Adrenal gland (tissue), 5 donors: ENCODE data around the gene MAST4.

ENCODE experiments used
- CTCF ChIP-seq, 6 experiments: fragments of 450-650 bp in 4 of 6; fragments of 200-600 bp in 2 of 6; sonication (generic) in 1 of 6; IDR thresholded peaks; 1 replicate in 5 of 6; 2 replicates in 1 of 6; pipeline versions ENCODE4 v1.5.1 to v1.8.0; 2016 to 2021; ENCODE audit warnings: antibody characterized with exemption in 6 of 6, mild to moderate bottlenecking in 2 of 6, moderate library complexity in 1 of 6
- POLR2A ChIP-seq, 2 donors: fragments of 450-650 bp; IDR thresholded peaks; one replicate each; pipeline ENCODE4 v1.6.1; 2017; ENCODE audit warnings: antibody characterized with exemption in 2 of 2, mild to moderate bottlenecking in 2 of 2, moderate library complexity in 1 of 2
- donor health status: DM: no; HTN: no; CAD: no.

- TF ChIP-seq CTCF (IDR thresholded peaks at IDR 0.05), result no peak
- TF ChIP-seq POLR2A (IDR thresholded peaks at IDR 0.05), result no peak
Measured at GRCh38 chr5:66821688-66822429, 225.7 kb downstream of the MAST4 start.
